Neural cell (in vitro differentiated cells): Measurements from ENCODE around the gene PTRH1. TPM values are rescaled to one million over a fixed set of nuclear protein-coding genes. Genes with fewer than 3 reads are reported as not detected.

Experiments
- H2AFZ ChIP-seq: fragments of 200-600, 300-800 bp; sonication (generic), shearing (Covaris generic); 2 replicates; pipeline ENCODE4 v1.6.0; 2014; ENCODE audit warnings: low read depth, mild to moderate bottlenecking, antibody characterized with exemption, low read length, moderate library complexity
- H3F3A ChIP-seq: fragments of 200-600 bp; shearing (Covaris generic); 2 replicates; pipeline ENCODE4 v1.6.1; 2016; ENCODE audit warnings: mild to moderate bottlenecking, moderate library complexity, mixed read lengths, antibody characterized with exemption, low read length; ENCODE audit not compliant: insufficient read depth, poor library complexity, severe bottlenecking
- H3K27ac ChIP-seq: fragments of 200-600, 300-800 bp; sonication (generic), shearing (Covaris generic); 2 replicates; pipeline ENCODE4 v1.5.1; 2014; ENCODE audit warnings: mild to moderate bottlenecking, low read length, moderate library complexity
- H3K27me3 ChIP-seq: fragments of 300-800, 200-600 bp; sonication (generic), shearing (Covaris generic); 2 replicates; pipeline ENCODE4 v1.6.0; 2014; ENCODE audit warnings: mild to moderate bottlenecking, low read depth, low read length, moderate library complexity; ENCODE audit not compliant: insufficient read depth
- H3K36me3 ChIP-seq: fragments of 300-800, 200-600 bp; sonication (generic), shearing (Covaris generic); 2 replicates; pipeline ENCODE4 v1.5.1; 2014; ENCODE audit warnings: mild to moderate bottlenecking, antibody characterized with exemption, low read length, moderate library complexity; ENCODE audit not compliant: insufficient read depth
- H3K4me2 ChIP-seq: fragments of 300-800, 200-600 bp; sonication (generic), shearing (Covaris generic); 2 replicates; pipeline ENCODE4 v1.6.0; 2014; ENCODE audit warnings: mild to moderate bottlenecking, low read length
- H3K4me3 ChIP-seq: fragments of 300-800, 200-600 bp; sonication (generic), shearing (Covaris generic); 2 replicates; pipeline ENCODE4 v1.5.1; 2014; ENCODE audit warnings: mild to moderate bottlenecking, low read length, moderate library complexity
- H3K79me2 ChIP-seq: fragments of 200-600 bp; shearing (Covaris generic); replicated peaks from 2 replicates; pipeline ENCODE4 v1.6.0; 2014; ENCODE audit warnings: mild to moderate bottlenecking, low read length, moderate library complexity; ENCODE audit not compliant: insufficient read depth
- H3K9ac ChIP-seq: fragments of 300-800, 200-600 bp; sonication (generic), shearing (Covaris generic); 2 replicates; pipeline ENCODE4 v1.6.1; 2016; ENCODE audit warnings: mild to moderate bottlenecking, low read length, mixed read lengths
- H3K9me2 ChIP-seq: fragments of 200-600 bp; shearing (Covaris generic); 2 replicates; pipeline ENCODE4 v1.6.1; 2016; ENCODE audit warnings: mild to moderate bottlenecking, low read length, mixed read lengths; ENCODE audit not compliant: insufficient read depth
- H3K9me3 ChIP-seq: fragments of 200-600, 300-800 bp; sonication (generic), shearing (Covaris generic); 2 replicates; pipeline ENCODE4 v1.6.1; 2016; ENCODE audit warnings: mild to moderate bottlenecking, mixed run types, low read length, moderate library complexity, mixed read lengths
- H4K20me1 ChIP-seq: fragments of 200-600 bp; shearing (Covaris generic); 2 replicates; pipeline ENCODE4 v1.6.1; 2016; ENCODE audit warnings: mild to moderate bottlenecking, mixed run types; ENCODE audit not compliant: insufficient read depth
- EP300 ChIP-seq: fragments of 450-650 bp; conservative IDR thresholded peaks from 2 replicates; pipeline ENCODE4 v1.6.1; 2014; ENCODE audit warnings: antibody characterized with exemption, mild to moderate bottlenecking, moderate library complexity; ENCODE audit not compliant: poor library complexity, severe bottlenecking
- EZH2 ChIP-seq: fragments of 200-600, 300-800 bp; shearing (Covaris generic), sonication (generic); IDR thresholded peaks from 2 replicates; pipeline ENCODE4 v1.6.1; 2014; ENCODE audit warnings: antibody characterized with exemption, low read length, borderline replicate concordance, mild to moderate bottlenecking; ENCODE audit not compliant: insufficient read depth, poor library complexity, severe bottlenecking
- MXI1 ChIP-seq: fragments of 450-650 bp; conservative IDR thresholded peaks from 2 replicates; pipeline ENCODE4 v1.6.1; 2014; ENCODE audit warnings: antibody characterized with exemption, mild to moderate bottlenecking; ENCODE audit not compliant: poor library complexity, severe bottlenecking
- POLR2AphosphoS5 ChIP-seq: IDR thresholded peaks from 2 replicates; pipeline ENCODE4 v1.6.1; 2012
- RAD21 ChIP-seq: fragments of 450-650 bp; conservative IDR thresholded peaks from 2 replicates; pipeline ENCODE4 v1.6.1; 2014; ENCODE audit warnings: antibody characterized with exemption, mild to moderate bottlenecking, moderate library complexity
- SMC3 ChIP-seq: fragments of 450-650 bp; conservative IDR thresholded peaks from 2 replicates; pipeline ENCODE4 v1.6.1; 2014; ENCODE audit warnings: antibody characterized with exemption, mild to moderate bottlenecking, moderate library complexity; ENCODE audit not compliant: poor library complexity
- TAF1 ChIP-seq: IDR thresholded peaks from 2 replicates; pipeline ENCODE4 v1.6.1; 2012; ENCODE audit warnings: low read depth
- polyA plus RNA-seq: library from polyadenylated mRNA; depleted of rRNA; stranded (reverse); fragments of >200 nt; gene quantifications from 2 replicates; pipeline ENCODE4 v1.2.3, GENCODE V29; 2014
- TF ChIP-seq, protein P1 (sequence below): fragments of 450-650 bp; IDR thresholded peaks from 2 replicates; pipeline ENCODE4 v1.5.1; 2014; ENCODE audit warnings: antibody characterized with exemption, mild to moderate bottlenecking, moderate library complexity; ENCODE audit not compliant: poor library complexity, severe bottlenecking
- TF ChIP-seq, protein P2 (sequence below): IDR thresholded peaks from 2 replicates; pipeline ENCODE4 v1.6.1; 2012; ENCODE audit warnings: borderline replicate concordance

PTRH1 gene
- polyA plus RNA-seq, 1 donor from 2014 or later, result 20.0 TPM

DNA sequence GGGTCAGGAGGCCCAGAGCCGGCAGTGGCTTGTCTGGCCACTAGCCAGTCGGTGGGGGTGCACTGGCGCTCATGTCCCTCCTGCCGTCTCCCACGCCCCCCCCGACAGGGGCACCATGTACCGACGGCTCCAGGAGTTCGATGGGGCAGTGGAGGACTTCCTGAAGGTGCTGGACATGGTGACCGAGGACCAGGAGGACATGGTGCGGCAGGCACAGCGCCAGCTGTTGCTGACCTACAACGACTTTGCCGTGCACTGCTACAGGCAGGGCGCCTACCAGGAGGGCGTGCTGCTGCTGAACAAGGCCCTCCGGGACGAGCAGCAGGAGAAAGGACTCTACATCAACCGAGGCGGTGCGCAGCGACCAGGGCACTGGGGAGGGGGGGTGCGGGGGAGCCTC is 8.5 kb upstream of the PTRH1 start:
- TF ChIP-seq, protein P1, sequence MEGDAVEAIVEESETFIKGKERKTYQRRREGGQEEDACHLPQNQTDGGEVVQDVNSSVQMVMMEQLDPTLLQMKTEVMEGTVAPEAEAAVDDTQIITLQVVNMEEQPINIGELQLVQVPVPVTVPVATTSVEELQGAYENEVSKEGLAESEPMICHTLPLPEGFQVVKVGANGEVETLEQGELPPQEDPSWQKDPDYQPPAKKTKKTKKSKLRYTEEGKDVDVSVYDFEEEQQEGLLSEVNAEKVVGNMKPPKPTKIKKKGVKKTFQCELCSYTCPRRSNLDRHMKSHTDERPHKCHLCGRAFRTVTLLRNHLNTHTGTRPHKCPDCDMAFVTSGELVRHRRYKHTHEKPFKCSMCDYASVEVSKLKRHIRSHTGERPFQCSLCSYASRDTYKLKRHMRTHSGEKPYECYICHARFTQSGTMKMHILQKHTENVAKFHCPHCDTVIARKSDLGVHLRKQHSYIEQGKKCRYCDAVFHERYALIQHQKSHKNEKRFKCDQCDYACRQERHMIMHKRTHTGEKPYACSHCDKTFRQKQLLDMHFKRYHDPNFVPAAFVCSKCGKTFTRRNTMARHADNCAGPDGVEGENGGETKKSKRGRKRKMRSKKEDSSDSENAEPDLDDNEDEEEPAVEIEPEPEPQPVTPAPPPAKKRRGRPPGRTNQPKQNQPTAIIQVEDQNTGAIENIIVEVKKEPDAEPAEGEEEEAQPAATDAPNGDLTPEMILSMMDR, result no peak
- no peak for TF ChIP-seq POLR2AphosphoS5
- TF ChIP-seq EP300, result no peak
- TF ChIP-seq TAF1, result no peak
- TF ChIP-seq MXI1, result no peak
- TF ChIP-seq EZH2, result no peak
- no peak for TF ChIP-seq RAD21
- TF ChIP-seq, protein P2, sequence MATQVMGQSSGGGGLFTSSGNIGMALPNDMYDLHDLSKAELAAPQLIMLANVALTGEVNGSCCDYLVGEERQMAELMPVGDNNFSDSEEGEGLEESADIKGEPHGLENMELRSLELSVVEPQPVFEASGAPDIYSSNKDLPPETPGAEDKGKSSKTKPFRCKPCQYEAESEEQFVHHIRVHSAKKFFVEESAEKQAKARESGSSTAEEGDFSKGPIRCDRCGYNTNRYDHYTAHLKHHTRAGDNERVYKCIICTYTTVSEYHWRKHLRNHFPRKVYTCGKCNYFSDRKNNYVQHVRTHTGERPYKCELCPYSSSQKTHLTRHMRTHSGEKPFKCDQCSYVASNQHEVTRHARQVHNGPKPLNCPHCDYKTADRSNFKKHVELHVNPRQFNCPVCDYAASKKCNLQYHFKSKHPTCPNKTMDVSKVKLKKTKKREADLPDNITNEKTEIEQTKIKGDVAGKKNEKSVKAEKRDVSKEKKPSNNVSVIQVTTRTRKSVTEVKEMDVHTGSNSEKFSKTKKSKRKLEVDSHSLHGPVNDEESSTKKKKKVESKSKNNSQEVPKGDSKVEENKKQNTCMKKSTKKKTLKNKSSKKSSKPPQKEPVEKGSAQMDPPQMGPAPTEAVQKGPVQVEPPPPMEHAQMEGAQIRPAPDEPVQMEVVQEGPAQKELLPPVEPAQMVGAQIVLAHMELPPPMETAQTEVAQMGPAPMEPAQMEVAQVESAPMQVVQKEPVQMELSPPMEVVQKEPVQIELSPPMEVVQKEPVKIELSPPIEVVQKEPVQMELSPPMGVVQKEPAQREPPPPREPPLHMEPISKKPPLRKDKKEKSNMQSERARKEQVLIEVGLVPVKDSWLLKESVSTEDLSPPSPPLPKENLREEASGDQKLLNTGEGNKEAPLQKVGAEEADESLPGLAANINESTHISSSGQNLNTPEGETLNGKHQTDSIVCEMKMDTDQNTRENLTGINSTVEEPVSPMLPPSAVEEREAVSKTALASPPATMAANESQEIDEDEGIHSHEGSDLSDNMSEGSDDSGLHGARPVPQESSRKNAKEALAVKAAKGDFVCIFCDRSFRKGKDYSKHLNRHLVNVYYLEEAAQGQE, result no peak
- TF ChIP-seq SMC3, result no peak
- no peaks in the 10 kb centered on the region for H3F3A ChIP-seq
- no peaks in the 10 kb centered on the region for H3K36me3 ChIP-seq
- no peaks in the 10 kb centered on the region for H4K20me1 ChIP-seq
- H3K27me3 ChIP-seq, result no peaks in the 10 kb centered on the region
- H3K79me2 ChIP-seq, result no peaks in the 10 kb centered on the region
- no peak overlapping the region for H2AFZ ChIP-seq
- H3K9me2 ChIP-seq, result no peaks in the 10 kb centered on the region
- H3K9ac ChIP-seq, result no peak overlapping the region
- no peak overlapping the region for H3K4me2 ChIP-seq
- H3K9me3 ChIP-seq, result no peaks in the 10 kb centered on the region
- H3K27ac ChIP-seq, result no peak overlapping the region
- no peak overlapping the region for H3K4me3 ChIP-seq

DNA sequence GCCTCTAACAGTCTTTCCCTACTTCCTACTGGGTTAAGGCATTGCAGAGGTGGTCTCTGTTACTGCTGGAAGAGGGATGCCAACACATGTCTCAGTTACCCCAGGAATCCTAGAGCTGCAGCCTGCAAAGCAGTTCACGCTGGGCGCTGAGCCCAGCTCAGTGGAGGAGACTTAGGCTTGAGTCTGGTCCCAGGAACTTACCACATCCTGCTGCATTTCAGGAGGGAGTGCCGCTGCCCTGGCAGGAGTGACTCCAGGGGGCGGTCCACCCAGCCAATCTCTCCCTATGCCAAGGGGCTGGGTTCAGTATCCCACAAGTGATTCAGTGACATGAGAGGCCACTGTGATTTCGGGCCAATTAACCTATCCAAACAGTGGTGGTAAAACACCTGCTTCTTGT is 8.0 kb upstream of the PTRH1 start:
- H3K9me2 ChIP-seq, result no peaks in the 10 kb centered on the region
- H3K27ac ChIP-seq, result no peak overlapping the region
- H3K4me2 ChIP-seq, result no peak overlapping the region
- TF ChIP-seq TAF1 (no peak), EP300 (no peak), EZH2 (no peak)
- H3K9ac ChIP-seq, result no peak overlapping the region
- no peaks in the 10 kb centered on the region for H4K20me1 ChIP-seq
- H3F3A ChIP-seq, result no peaks in the 10 kb centered on the region
- H3K36me3 ChIP-seq, result no peaks in the 10 kb centered on the region
- H3K4me3 ChIP-seq, result no peak overlapping the region
- H3K9me3 ChIP-seq, result no peaks in the 10 kb centered on the region
- no peaks in the 10 kb centered on the region for H3K79me2 ChIP-seq
- no peak overlapping the region for H2AFZ ChIP-seq
- no peaks in the 10 kb centered on the region for H3K27me3 ChIP-seq

DNA sequence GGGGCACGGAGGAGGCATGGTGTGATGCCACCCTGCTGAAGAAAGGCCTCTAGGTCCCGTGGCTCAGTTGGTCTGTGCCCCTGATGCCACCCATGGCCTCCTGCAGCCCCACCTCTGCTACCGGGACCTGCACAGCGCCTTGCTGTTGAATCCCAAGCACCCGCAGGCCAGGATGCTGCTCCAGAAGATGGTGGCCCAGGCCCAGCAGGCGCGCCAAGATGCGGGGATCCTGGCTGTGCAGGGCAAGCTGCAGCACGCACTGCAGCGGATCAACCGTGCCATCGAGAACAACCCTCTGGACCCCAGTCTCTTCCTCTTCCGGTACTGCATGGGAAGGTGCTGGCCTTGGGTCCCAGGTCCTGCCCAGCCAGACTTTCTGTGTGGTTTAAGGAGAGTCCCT is 7.5 kb upstream of the PTRH1 start:
- TF ChIP-seq POLR2AphosphoS5, result no peak
- TF ChIP-seq, protein P2, result no peak
- TF ChIP-seq EP300, result no peak
- no peak for TF ChIP-seq SMC3
- TF ChIP-seq, protein P1, result no peak
- TF ChIP-seq RAD21, result no peak
- TF ChIP-seq TAF1, result no peak
- no peak for TF ChIP-seq MXI1
- Histone ChIP-seq H3F3A (no peaks in the 10 kb centered on the region), H2AFZ (no peak overlapping the region), H3K9me2 (no peaks in the 10 kb centered on the region), H3K4me2 (no peak overlapping the region), H4K20me1 (no peaks in the 10 kb centered on the region), H3K27me3 (no peaks in the 10 kb centered on the region), H3K36me3 (no peaks in the 10 kb centered on the region), H3K79me2 (no peaks in the 10 kb centered on the region), H3K4me3 (no peak overlapping the region), H3K9ac (no peak overlapping the region), H3K27ac (no peak overlapping the region), H3K9me3 (no peaks in the 10 kb centered on the region)
